Activated CD8-positive, alpha-beta T cell treated with anti-CD3 and anti-CD28 coated beads for 36 hours (primary cell): ENCODE data around the gene PRRT4. TPM values are rescaled to one million over a fixed set of nuclear protein-coding genes. Genes with fewer than 3 reads are reported as not detected.

ENCODE experiments used
- ATAC-seq: fragments of 200-7000 bp; cut with Tn5 transposase; one replicate; pipeline ENCODE4 v1.10.0; 2021; ENCODE audit warnings: mild to moderate bottlenecking, moderate library complexity
- CTCF ChIA-PET: fragments of 350-600 bp; sonication (Branson Sonifier 250); formaldehyde crosslinking; loops from one replicate; lab custom pipeline; 2021; ENCODE audit warnings: antibody characterized with exemption; lab: Charles Lee
- POLR2A ChIA-PET: fragments of 350-600 bp; sonication (Branson Sonifier 250); formaldehyde crosslinking; loops from one replicate; lab custom pipeline; 2021; ENCODE audit warnings: antibody characterized with exemption; lab: Charles Lee
- DNase-seq: peaks from one replicate; pipeline ENCODE4 v3.0.0-alpha.2; 2020
- H3K27ac Mint-ChIP-seq: one replicate; pipeline ENCODE4 v1.8.0; 2021; ENCODE audit warnings: mild to moderate bottlenecking, mixed read lengths
- H3K27me3 Mint-ChIP-seq: one replicate; pipeline ENCODE4 v1.8.0; 2021; ENCODE audit warnings: mixed read lengths
- H3K36me3 Mint-ChIP-seq: one replicate; pipeline ENCODE4 v1.8.0; 2021; ENCODE audit warnings: low read depth, mixed read lengths
- H3K4me1 Mint-ChIP-seq: one replicate; pipeline ENCODE4 v1.8.0; 2021; ENCODE audit warnings: low read depth, mixed read lengths
- H3K4me3 Mint-ChIP-seq: one replicate; pipeline ENCODE4 v1.8.0; 2021; ENCODE audit warnings: mild to moderate bottlenecking, moderate library complexity, mixed read lengths
- H3K9me3 Mint-ChIP-seq: one replicate; pipeline ENCODE4 v1.8.0; 2021; ENCODE audit warnings: mixed read lengths
- CTCF ChIP-seq: fragments of 200-600 bp; IDR thresholded peaks from one replicate; pipeline ENCODE4 v1.8.0; 2022; ENCODE audit warnings: antibody characterized with exemption, mild to moderate bottlenecking
- intact Hi-C: fragments of 100-400 bp; cut with micrococcal nuclease; formaldehyde crosslinking; loops from one replicate; pipeline ENCODE4 v1.10.0; 2022
- total RNA-seq, 2 experiments: library from RNA; stranded (reverse); gene quantifications; one replicate each; pipeline ENCODE4 v1.2.3, GENCODE V29; 2021

PRRT4 gene
- total RNA-seq, 2 experiments from 2014 or later = 0.20 to 0.69 TPM

- TF ChIP-seq CTCF = no peak
- H3K9me3 Mint-ChIP-seq = no peaks in the 10 kb centered on the region
- H3K36me3 Mint-ChIP-seq = no peaks in the 10 kb centered on the region
- no peak for DNase-seq
- intact Hi-C loops = no loop called here
- ChIA-PET CTCF (interaction anchor here (0.6 to 5.1 kb wide), 9 partner anchors 8 to 53 kb away, joined by 3 to 38 read pairs (median 5); no protein-coding TSS in a partner anchor), POLR2A (interaction anchor here (0.5 kb wide), 1 partner anchor 23 kb away, joined by 3 read pairs; no protein-coding TSS in a partner anchor)
- no peak overlapping the region for H3K4me3 Mint-ChIP-seq
- no peaks in the 10 kb centered on the region for H3K4me1 Mint-ChIP-seq
- no peak for ATAC-seq
- H3K27ac Mint-ChIP-seq = no peak overlapping the region
- peaks cover 6% of the 10 kb centered on the region for H3K27me3 Mint-ChIP-seq
Measured at GRCh38 chr7:128373606-128374005, 12.1 kb upstream of the PRRT4 start.

- no peaks in the 10 kb centered on the region for H3K4me1 Mint-ChIP-seq
- CTCF ChIA-PET = interaction anchor here (0.8 to 5.1 kb wide), 3 partner anchors 11 to 23 kb away, joined by 3 to 38 read pairs (median 18); no protein-coding TSS in a partner anchor
- intact Hi-C loops = no loop called here
- peaks cover 14% of the 10 kb centered on the region for H3K27me3 Mint-ChIP-seq
- no peak overlapping the region for H3K4me3 Mint-ChIP-seq
- ATAC-seq (no peak), DNase-seq (no peak)
- TF ChIP-seq CTCF = no peak
- no peaks in the 10 kb centered on the region for H3K9me3 Mint-ChIP-seq
- no peaks in the 10 kb centered on the region for H3K36me3 Mint-ChIP-seq
- POLR2A ChIA-PET = no interaction called here
- no peak overlapping the region for H3K27ac Mint-ChIP-seq
Measured at GRCh38 chr7:128370491-128370890, 9.0 kb upstream of the PRRT4 start.

- DNase-seq = no peak
- ChIA-PET CTCF (interaction anchor here (0.8 to 1.8 kb wide), 3 partner anchors 18 to 20 kb away, joined by 3 to 11 read pairs (median 4); no protein-coding TSS in a partner anchor), POLR2A (interaction anchor here (1.0 kb wide), 1 partner anchor 17 kb away, joined by 4 read pairs; no protein-coding TSS in a partner anchor)
- no peak for ATAC-seq
- no peaks in the 10 kb centered on the region for H3K36me3 Mint-ChIP-seq
- no peak overlapping the region for H3K27ac Mint-ChIP-seq
- intact Hi-C loops = no loop called here
- H3K9me3 Mint-ChIP-seq = no peaks in the 10 kb centered on the region
- peaks cover 34% of the 10 kb centered on the region for H3K27me3 Mint-ChIP-seq
- TF ChIP-seq CTCF = no peak
- no peak overlapping the region for H3K4me3 Mint-ChIP-seq
- peaks cover 10% of the 10 kb centered on the region for H3K4me1 Mint-ChIP-seq
Measured at GRCh38 chr7:128366986-128367385, 5.5 kb upstream of the PRRT4 start.

DNA sequence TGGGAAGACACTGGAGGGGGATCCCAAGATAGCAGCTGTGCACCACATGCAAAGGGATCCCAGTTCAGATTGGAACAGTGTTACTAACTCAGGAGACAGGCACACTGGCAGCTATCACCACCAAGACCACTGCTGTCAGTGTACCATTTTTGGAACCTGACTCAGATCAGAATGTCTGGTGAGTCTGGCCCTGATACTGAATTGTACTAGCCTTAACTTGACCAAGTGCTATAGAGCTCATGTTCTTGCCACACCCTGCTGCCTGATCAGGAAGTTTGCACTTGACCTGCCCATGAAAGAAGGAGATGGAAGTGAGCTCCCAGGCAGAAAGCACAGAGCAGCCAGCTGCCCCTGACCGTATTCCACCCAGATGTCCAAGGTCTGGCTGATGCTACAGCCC is 4.8 kb upstream of the PRRT4 start:
- Mint-ChIP-seq H3K9me3 (no peaks in the 10 kb centered on the region), H3K27me3 (peaks cover 38% of the 10 kb centered on the region), H3K4me1 (peaks cover 14% of the 10 kb centered on the region), H3K4me3 (no peak overlapping the region), H3K36me3 (no peaks in the 10 kb centered on the region), H3K27ac (no peak overlapping the region)
- ChIA-PET CTCF (interaction anchor here (0.8 to 1.8 kb wide), 3 partner anchors 18 to 21 kb away, joined by 3 to 11 read pairs (median 4); no protein-coding TSS in a partner anchor), POLR2A (no interaction called here)
- intact Hi-C loops = no loop called here
- TF ChIP-seq CTCF = no peak
- ATAC-seq = no peak
- DNase-seq = no peak

DNA sequence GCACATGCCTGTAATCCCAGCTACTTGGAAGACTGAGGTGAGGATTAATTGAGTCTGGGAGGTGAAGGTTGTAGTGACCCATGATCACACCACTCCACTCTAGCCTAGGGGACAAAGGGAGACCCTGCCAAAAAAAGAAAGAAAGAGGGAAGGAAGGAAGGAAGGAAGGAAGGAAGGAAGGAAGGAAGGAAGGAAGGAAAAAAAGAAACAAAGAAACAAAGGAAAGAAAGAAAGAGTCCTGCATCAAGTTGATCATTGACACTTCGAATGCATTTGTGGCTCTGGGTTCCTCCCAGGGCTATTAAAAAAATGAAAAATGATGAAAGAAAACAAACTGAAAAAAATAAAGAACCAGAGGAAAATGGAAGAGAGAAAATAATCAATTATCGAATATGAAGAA is 3.9 kb upstream of the PRRT4 start:
- Mint-ChIP-seq H3K27me3 (peaks cover 42% of the 10 kb centered on the region), H3K4me1 (peaks cover 19% of the 10 kb centered on the region), H3K4me3 (no peak overlapping the region), H3K27ac (no peak overlapping the region), H3K9me3 (no peaks in the 10 kb centered on the region), H3K36me3 (no peaks in the 10 kb centered on the region)
- CTCF ChIA-PET = interaction anchor here (1.4 to 1.8 kb wide), 2 partner anchors 18 to 21 kb away, joined by 5 to 11 read pairs; no protein-coding TSS in a partner anchor
- DNase-seq (no peak), ATAC-seq (no peak)
- TF ChIP-seq CTCF = no peak
- POLR2A ChIA-PET = no interaction called here
- intact Hi-C loops = no loop called here
